Tibial artery (tissue), 4 donors: Measurements from ENCODE around the gene IGIP.

Source experiments
- DNase-seq, 2 donors: peaks; one replicate each; pipeline ENCODE4 v3.0.0-alpha.2; 2019
- H3K27ac ChIP-seq, 2 donors: fragments of 200-600 bp; sonication (generic) in 1 of 2; 1 replicate in 1 of 2; 2 replicates in 1 of 2; pipeline ENCODE4 v1.5.1; 2018 to 2019; ENCODE audit warnings: mild to moderate bottlenecking in 1 of 2
- H3K27me3 ChIP-seq, 2 donors: fragments of 200-600 bp; sonication (generic) in 1 of 2; one replicate each; pipeline versions ENCODE4 v1.5.1 to v1.6.0; 2016 to 2019
- H3K36me3 ChIP-seq, 3 donors: fragments of 200-600 bp; sonication (generic) in 2 of 3; one replicate each; pipeline ENCODE4 v1.5.1; 2016 to 2019; ENCODE audit warnings: mild to moderate bottlenecking in 2 of 3
- H3K4me1 ChIP-seq, 4 donors: fragments of 200-600 bp; sonication (generic) in 2 of 4; 1 replicate in 3 of 4; 2 replicates in 1 of 4; pipeline ENCODE4 v1.5.1; 2016 to 2019
- H3K4me3 ChIP-seq, 2 donors: fragments of 200-600 bp; sonication (generic) in 1 of 2; 1 replicate in 1 of 2; 2 replicates in 1 of 2; pipeline ENCODE4 v1.5.1; 2018 to 2019; ENCODE audit warnings: mild to moderate bottlenecking in 2 of 2
- H3K9me3 ChIP-seq, 3 donors: fragments of 200-600 bp; sonication (generic) in 1 of 3; one replicate each; pipeline ENCODE4 v1.5.1; 2016 to 2019
- CTCF ChIP-seq, 2 experiments: fragments of 200-600 bp in 1 of 2; fragments of 450-650 bp in 1 of 2; IDR thresholded peaks; one replicate each; pipeline ENCODE4 v1.5.1; 2017 to 2019; ENCODE audit warnings: antibody characterized with exemption in 2 of 2, mild to moderate bottlenecking in 1 of 2, moderate library complexity in 1 of 2
- intact Hi-C: fragments of 100-400 bp; cut with DNase I; formaldehyde crosslinking; loops from one replicate; pipeline ENCODE4 v1.15.0; 2023; ENCODE audit warnings: low total_unique reads

Gene IGIP

GRCh38 chr5:140109018-140109758 is 16.5 kb upstream of the IGIP start:
- DNase-seq: no peak
- Histone ChIP-seq H3K9me3 (no peaks in the 10 kb centered on the region), H3K27ac (peak overlapping the region; percentile 99), H3K36me3 (no peaks in the 10 kb centered on the region), H3K27me3 (no peaks in the 10 kb centered on the region), H3K4me1 (peaks cover 0 to 45% (median 35%) of the 10 kb centered on the region in 4 donors), H3K4me3 (peak overlapping the region; percentile 77 to 83)
- intact Hi-C loops: loop anchor here (10.0 kb wide), 1 partner anchor 46 kb away; no protein-coding TSS in a partner anchor
- no peak for TF ChIP-seq CTCF (IDR thresholded peaks at IDR 0.05)

GRCh38 chr5:140109759-140110645 is 15.7 kb upstream of the IGIP start:
- Histone ChIP-seq H3K4me1 (peaks cover 0 to 50% (median 35%) of the 10 kb centered on the region in 4 donors), H3K9me3 (no peaks in the 10 kb centered on the region), H3K36me3 (no peaks in the 10 kb centered on the region), H3K27me3 (no peaks in the 10 kb centered on the region), H3K27ac (peak overlapping the region; percentile 99), H3K4me3 (peak overlapping the region in 1 of 2 donors; percentile 77)
- intact Hi-C loops: loop anchor here (10.0 kb wide), 1 partner anchor 45 kb away; no protein-coding TSS in a partner anchor
- TF ChIP-seq CTCF (IDR thresholded peaks at IDR 0.05): no peak
- no peak for DNase-seq

GRCh38 chr5:140110646-140110957 is 15.1 kb upstream of the IGIP start:
- no peak for TF ChIP-seq CTCF (IDR thresholded peaks at IDR 0.05)
- H3K4me3 ChIP-seq: no peak overlapping the region
- no peaks in the 10 kb centered on the region for H3K9me3 ChIP-seq
- H3K4me1 ChIP-seq: peaks cover 0 to 56% (median 38%) of the 10 kb centered on the region in 4 donors
- H3K36me3 ChIP-seq: no peaks in the 10 kb centered on the region
- H3K27me3 ChIP-seq: no peaks in the 10 kb centered on the region
- H3K27ac ChIP-seq: no peak overlapping the region
- no peak for DNase-seq
- intact Hi-C loops: no loop called here

GRCh38 chr5:140111011-140111858 is 14.5 kb upstream of the IGIP start:
- Histone ChIP-seq H3K36me3 (no peaks in the 10 kb centered on the region), H3K27ac (peak overlapping the region in 1 of 2 donors; percentile 96), H3K9me3 (no peaks in the 10 kb centered on the region), H3K4me1 (peaks cover 0 to 63% (median 44%) of the 10 kb centered on the region in 4 donors), H3K4me3 (no peak overlapping the region), H3K27me3 (no peaks in the 10 kb centered on the region)
- intact Hi-C loops: no loop called here
- no peak for DNase-seq
- no peak for TF ChIP-seq CTCF (IDR thresholded peaks at IDR 0.05)

- no peaks in the 10 kb centered on the region for H3K27me3 ChIP-seq
- no peak for TF ChIP-seq CTCF (IDR thresholded peaks at IDR 0.05)
- H3K4me1 ChIP-seq: peaks cover 0 to 63% (median 48%) of the 10 kb centered on the region in 4 donors
- H3K27ac ChIP-seq: peak overlapping the region; percentile 90 to 96
- H3K9me3 ChIP-seq: no peaks in the 10 kb centered on the region
- intact Hi-C loops: no loop called here
- no peak for DNase-seq
- peak overlapping the region; percentile 70 to 71 for H3K4me3 ChIP-seq
- H3K36me3 ChIP-seq: no peaks in the 10 kb centered on the region
These were observed 13.7 kb upstream of the IGIP start for GRCh38 chr5:140111859-140112551.
